HEK293 (cell line): Measurements from ENCODE around the gene SUMF1.

ENCODE experiments used
- CTCF ChIA-PET: fragments of 350-600 bp; formaldehyde crosslinking; extraction: SDS; loops from one replicate; lab custom pipeline; 2021; ENCODE audit warnings: antibody characterized with exemption; lab: Yijun Ruan, JAX
- POLR2A ChIA-PET: fragments of 300-600 bp; formaldehyde crosslinking; extraction: SDS; loops from one replicate; lab custom pipeline; 2020; ENCODE audit warnings: antibody characterized with exemption, inconsistent platforms; lab: Yijun Ruan, JAX
- H3K27ac ChIP-seq: fragments of 200-500 bp; sonication (Bioruptor generic); 2 replicates; pipeline ENCODE4 v1.5.1; 2014; ENCODE audit warnings: low read depth, low read length, control low read depth, inconsistent platforms; ENCODE audit errors: extremely low read depth
- H3K36me3 ChIP-seq, 2 experiments: fragments of 200-500 bp in 1 of 2; sonication (Bioruptor generic) in 1 of 2; 1 replicate in 1 of 2; 2 replicates in 1 of 2; pipeline ENCODE4 v1.5.1; 2014 to 2017; ENCODE audit warnings: inconsistent platforms in 2 of 2, low read length in 2 of 2; ENCODE audit not compliant: control insufficient read depth in 2 of 2, insufficient read depth in 1 of 2
- H3K4me1 ChIP-seq: fragments of 200-500 bp; sonication (Bioruptor generic); 2 replicates; pipeline ENCODE4 v1.5.1; 2014; ENCODE audit warnings: mild to moderate bottlenecking, low read length, inconsistent platforms; ENCODE audit not compliant: control insufficient read depth, insufficient read depth
- H3K4me3 ChIP-seq: 2 replicates; pipeline ENCODE4 v1.5.1; 2011; ENCODE audit warnings: low read depth, mild to moderate bottlenecking, control low read depth, low read length, moderate library complexity
- H3K9me3 ChIP-seq: fragments of 200-500 bp; sonication (Bioruptor generic); 2 replicates; pipeline ENCODE4 v1.5.1; 2014; ENCODE audit warnings: low read depth, low read length, inconsistent platforms; ENCODE audit not compliant: control insufficient read depth, insufficient read depth
- MYNN ChIP-seq: fragments of 450-650 bp; formaldehyde crosslinking; IDR thresholded peaks from 2 replicates; pipeline ENCODE4 v1.5.1; 2016; ENCODE audit warnings: missing biosample characterization, missing genetic modification characterization, borderline replicate concordance
- SCRT2 ChIP-seq: fragments of 450-650 bp; formaldehyde crosslinking; IDR thresholded peaks from 2 replicates; pipeline ENCODE4 v1.5.1; 2016; ENCODE audit warnings: missing biosample characterization, missing genetic modification characterization
- SETDB1 ChIP-seq: IDR thresholded peaks from one replicate; pipeline ENCODE4 v1.6.1; 2017; ENCODE audit warnings: mild to moderate bottlenecking, low read length, moderate library complexity, mixed read lengths; ENCODE audit not compliant: insufficient read length
- ZNF133 ChIP-seq: fragments of 450-650 bp; formaldehyde crosslinking; IDR thresholded peaks from 2 replicates; pipeline ENCODE4 v1.5.1; 2016; ENCODE audit warnings: missing biosample characterization, missing genetic modification characterization
- ZNF146 ChIP-seq: fragments of 450-650 bp; formaldehyde crosslinking; IDR thresholded peaks from 2 replicates; pipeline ENCODE4 v1.5.1; 2016; ENCODE audit warnings: missing biosample characterization, missing genetic modification characterization
- ZNF175 ChIP-seq: fragments of 450-650 bp; formaldehyde crosslinking; IDR thresholded peaks from 2 replicates; pipeline ENCODE4 v1.5.1; 2016; ENCODE audit warnings: missing biosample characterization, missing genetic modification characterization
- ZNF184 ChIP-seq: fragments of 450-650 bp; IDR thresholded peaks from 2 replicates; pipeline ENCODE4 v1.5.1; 2018; ENCODE audit warnings: missing biosample characterization, mild to moderate bottlenecking, missing genetic modification characterization
- ZNF302 ChIP-seq: fragments of 450-650 bp; formaldehyde crosslinking; IDR thresholded peaks from 2 replicates; pipeline ENCODE4 v1.5.1; 2016; ENCODE audit warnings: missing biosample characterization, missing genetic modification characterization, low read depth
- ZNF37A ChIP-seq: fragments of 450-650 bp; IDR thresholded peaks from 2 replicates; pipeline ENCODE4 v1.5.1; 2018; ENCODE audit warnings: missing biosample characterization, missing genetic modification characterization
- ZSCAN16 ChIP-seq: fragments of 450-650 bp; formaldehyde crosslinking; IDR thresholded peaks from 2 replicates; pipeline ENCODE4 v1.5.1; 2016; ENCODE audit warnings: missing biosample characterization, missing genetic modification characterization
- TF ChIP-seq, protein P1 (sequence below): fragments of 450-650 bp; formaldehyde crosslinking; IDR thresholded peaks from 2 replicates; pipeline ENCODE4 v1.5.1; 2016; ENCODE audit warnings: missing biosample characterization, missing genetic modification characterization, borderline replicate concordance
- TF ChIP-seq, protein P2 (sequence below): fragments of 450-650 bp; formaldehyde crosslinking; optimal IDR thresholded peaks from 2 replicates; pipeline ENCODE3; 2016; ENCODE audit warnings: missing biosample characterization, mild to moderate bottlenecking, missing genetic modification characterization
- TF ChIP-seq, protein P3 (sequence below): fragments of 450-650 bp; formaldehyde crosslinking; IDR thresholded peaks from 2 replicates; pipeline ENCODE4 v1.5.1; 2016; ENCODE audit warnings: missing biosample characterization, missing genetic modification characterization
- TF ChIP-seq, protein P4 (sequence below): fragments of 450-650 bp; formaldehyde crosslinking; IDR thresholded peaks from 2 replicates; pipeline ENCODE4 v1.5.1; 2016; ENCODE audit warnings: missing biosample characterization, missing genetic modification characterization
- TF ChIP-seq, protein P5 (sequence below): fragments of 450-650 bp; formaldehyde crosslinking; IDR thresholded peaks from 2 replicates; pipeline ENCODE4 v1.5.1; 2016; ENCODE audit warnings: missing biosample characterization, missing genetic modification characterization
- TF ChIP-seq, protein P6 (sequence below): fragments of 450-650 bp; formaldehyde crosslinking; IDR thresholded peaks from 2 replicates; pipeline ENCODE4 v1.5.0; 2017; ENCODE audit warnings: missing biosample characterization, missing genetic modification characterization, borderline replicate concordance

Gene SUMF1

DNA sequence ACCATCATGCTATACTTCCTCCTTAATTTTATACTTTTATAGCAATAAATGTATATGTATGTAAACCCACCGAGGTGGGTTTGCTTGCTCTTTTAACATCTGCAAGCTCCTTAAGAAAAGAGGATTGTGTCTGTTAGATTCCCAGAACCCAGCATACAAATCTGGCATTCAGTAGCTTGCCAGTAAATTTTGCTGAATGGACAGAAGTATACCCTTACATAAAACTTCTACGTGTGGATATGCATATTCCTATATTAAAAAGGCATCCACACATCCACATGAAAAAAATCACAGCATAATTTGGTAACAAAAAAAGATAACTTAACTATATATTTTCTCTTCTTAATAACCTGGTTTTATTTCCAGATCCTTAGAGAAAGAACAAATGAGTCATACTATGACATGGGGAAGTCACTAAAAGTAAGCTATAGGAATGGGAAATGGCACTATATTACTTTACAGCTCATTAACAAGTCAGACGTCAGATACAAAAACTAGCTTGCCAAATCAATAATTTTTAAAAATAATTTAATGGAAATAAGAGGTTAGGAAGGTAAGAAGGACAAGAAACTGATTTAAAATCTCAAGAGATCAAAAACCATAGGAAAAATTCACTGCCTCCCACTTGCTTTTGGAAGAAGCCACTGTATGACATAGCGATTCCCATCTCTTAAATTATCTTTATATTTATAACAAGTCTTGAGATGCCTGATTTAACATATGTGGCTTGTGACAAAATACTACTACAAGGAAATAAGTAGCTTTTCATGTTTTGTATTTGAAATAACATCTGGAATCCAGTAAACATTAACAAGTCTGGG, 68.7 kb downstream of the SUMF1 start (continued):
- TF ChIP-seq, protein P1, sequence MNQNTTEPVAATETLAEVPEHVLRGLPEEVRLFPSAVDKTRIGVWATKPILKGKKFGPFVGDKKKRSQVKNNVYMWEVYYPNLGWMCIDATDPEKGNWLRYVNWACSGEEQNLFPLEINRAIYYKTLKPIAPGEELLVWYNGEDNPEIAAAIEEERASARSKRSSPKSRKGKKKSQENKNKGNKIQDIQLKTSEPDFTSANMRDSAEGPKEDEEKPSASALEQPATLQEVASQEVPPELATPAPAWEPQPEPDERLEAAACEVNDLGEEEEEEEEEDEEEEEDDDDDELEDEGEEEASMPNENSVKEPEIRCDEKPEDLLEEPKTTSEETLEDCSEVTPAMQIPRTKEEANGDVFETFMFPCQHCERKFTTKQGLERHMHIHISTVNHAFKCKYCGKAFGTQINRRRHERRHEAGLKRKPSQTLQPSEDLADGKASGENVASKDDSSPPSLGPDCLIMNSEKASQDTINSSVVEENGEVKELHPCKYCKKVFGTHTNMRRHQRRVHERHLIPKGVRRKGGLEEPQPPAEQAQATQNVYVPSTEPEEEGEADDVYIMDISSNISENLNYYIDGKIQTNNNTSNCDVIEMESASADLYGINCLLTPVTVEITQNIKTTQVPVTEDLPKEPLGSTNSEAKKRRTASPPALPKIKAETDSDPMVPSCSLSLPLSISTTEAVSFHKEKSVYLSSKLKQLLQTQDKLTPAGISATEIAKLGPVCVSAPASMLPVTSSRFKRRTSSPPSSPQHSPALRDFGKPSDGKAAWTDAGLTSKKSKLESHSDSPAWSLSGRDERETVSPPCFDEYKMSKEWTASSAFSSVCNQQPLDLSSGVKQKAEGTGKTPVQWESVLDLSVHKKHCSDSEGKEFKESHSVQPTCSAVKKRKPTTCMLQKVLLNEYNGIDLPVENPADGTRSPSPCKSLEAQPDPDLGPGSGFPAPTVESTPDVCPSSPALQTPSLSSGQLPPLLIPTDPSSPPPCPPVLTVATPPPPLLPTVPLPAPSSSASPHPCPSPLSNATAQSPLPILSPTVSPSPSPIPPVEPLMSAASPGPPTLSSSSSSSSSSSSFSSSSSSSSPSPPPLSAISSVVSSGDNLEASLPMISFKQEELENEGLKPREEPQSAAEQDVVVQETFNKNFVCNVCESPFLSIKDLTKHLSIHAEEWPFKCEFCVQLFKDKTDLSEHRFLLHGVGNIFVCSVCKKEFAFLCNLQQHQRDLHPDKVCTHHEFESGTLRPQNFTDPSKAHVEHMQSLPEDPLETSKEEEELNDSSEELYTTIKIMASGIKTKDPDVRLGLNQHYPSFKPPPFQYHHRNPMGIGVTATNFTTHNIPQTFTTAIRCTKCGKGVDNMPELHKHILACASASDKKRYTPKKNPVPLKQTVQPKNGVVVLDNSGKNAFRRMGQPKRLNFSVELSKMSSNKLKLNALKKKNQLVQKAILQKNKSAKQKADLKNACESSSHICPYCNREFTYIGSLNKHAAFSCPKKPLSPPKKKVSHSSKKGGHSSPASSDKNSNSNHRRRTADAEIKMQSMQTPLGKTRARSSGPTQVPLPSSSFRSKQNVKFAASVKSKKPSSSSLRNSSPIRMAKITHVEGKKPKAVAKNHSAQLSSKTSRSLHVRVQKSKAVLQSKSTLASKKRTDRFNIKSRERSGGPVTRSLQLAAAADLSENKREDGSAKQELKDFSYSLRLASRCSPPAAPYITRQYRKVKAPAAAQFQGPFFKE: no peak
- TF ChIP-seq, protein P2, sequence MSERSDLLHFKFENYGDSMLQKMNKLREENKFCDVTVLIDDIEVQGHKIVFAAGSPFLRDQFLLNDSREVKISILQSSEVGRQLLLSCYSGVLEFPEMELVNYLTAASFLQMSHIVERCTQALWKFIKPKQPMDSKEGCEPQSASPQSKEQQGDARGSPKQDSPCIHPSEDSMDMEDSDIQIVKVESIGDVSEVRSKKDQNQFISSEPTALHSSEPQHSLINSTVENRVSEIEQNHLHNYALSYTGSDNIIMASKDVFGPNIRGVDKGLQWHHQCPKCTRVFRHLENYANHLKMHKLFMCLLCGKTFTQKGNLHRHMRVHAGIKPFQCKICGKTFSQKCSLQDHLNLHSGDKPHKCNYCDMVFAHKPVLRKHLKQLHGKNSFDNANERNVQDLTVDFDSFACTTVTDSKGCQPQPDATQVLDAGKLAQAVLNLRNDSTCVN (tag by site-specific recombination): no peak

DNA sequence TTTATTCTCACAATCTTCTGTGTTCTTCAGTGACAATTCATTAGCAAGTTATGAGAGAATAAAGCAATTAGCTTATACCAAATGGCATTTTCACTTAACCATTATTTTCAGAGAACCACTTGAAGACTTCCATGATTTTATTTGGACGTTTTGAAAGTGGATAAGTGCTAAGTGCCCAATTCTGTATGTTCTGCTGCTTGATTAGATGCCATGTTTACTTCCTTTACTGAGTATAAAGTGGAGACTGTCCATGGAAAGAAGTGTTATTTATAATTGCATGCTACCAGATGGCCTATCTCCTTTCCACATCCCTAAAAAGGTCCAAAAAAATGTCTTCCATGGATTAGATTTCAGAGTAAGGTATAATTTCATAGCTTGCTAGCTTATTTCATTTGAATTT, 69.6 kb downstream of the SUMF1 start:
- ChIA-PET POLR2A (interaction anchor here (0.6 kb wide), 1 partner anchor 22 kb away, joined by 5 read pairs; no protein-coding TSS in a partner anchor), CTCF (interaction anchor here (0.5 to 1.4 kb wide), 3 partner anchors 12 to 122 kb away, joined by 4 to 5 read pairs (median 5); no protein-coding TSS in a partner anchor)
- Histone ChIP-seq H3K27ac (no peak overlapping the region), H3K4me3 (no peak overlapping the region), H3K36me3 (no peaks in the 10 kb centered on the region), H3K4me1 (no peaks in the 10 kb centered on the region), H3K9me3 (no peaks in the 10 kb centered on the region)
- TF ChIP-seq, protein P3, sequence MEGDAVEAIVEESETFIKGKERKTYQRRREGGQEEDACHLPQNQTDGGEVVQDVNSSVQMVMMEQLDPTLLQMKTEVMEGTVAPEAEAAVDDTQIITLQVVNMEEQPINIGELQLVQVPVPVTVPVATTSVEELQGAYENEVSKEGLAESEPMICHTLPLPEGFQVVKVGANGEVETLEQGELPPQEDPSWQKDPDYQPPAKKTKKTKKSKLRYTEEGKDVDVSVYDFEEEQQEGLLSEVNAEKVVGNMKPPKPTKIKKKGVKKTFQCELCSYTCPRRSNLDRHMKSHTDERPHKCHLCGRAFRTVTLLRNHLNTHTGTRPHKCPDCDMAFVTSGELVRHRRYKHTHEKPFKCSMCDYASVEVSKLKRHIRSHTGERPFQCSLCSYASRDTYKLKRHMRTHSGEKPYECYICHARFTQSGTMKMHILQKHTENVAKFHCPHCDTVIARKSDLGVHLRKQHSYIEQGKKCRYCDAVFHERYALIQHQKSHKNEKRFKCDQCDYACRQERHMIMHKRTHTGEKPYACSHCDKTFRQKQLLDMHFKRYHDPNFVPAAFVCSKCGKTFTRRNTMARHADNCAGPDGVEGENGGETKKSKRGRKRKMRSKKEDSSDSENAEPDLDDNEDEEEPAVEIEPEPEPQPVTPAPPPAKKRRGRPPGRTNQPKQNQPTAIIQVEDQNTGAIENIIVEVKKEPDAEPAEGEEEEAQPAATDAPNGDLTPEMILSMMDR (tag by site-specific recombination): no peak
- TF ChIP-seq ZNF302 (tag by site-specific recombination) (no peak), ZNF133 (tag by site-specific recombination) (no peak), ZNF146 (tag by site-specific recombination) (no peak), SETDB1 (no peak), ZNF37A (tag by site-specific recombination) (no peak), SCRT2 (no peak), ZNF175 (tag by site-specific recombination) (no peak), ZNF184 (no peak), ZSCAN16 (tag by site-specific recombination) (no peak), MYNN (no peak)
- TF ChIP-seq, protein P4, sequence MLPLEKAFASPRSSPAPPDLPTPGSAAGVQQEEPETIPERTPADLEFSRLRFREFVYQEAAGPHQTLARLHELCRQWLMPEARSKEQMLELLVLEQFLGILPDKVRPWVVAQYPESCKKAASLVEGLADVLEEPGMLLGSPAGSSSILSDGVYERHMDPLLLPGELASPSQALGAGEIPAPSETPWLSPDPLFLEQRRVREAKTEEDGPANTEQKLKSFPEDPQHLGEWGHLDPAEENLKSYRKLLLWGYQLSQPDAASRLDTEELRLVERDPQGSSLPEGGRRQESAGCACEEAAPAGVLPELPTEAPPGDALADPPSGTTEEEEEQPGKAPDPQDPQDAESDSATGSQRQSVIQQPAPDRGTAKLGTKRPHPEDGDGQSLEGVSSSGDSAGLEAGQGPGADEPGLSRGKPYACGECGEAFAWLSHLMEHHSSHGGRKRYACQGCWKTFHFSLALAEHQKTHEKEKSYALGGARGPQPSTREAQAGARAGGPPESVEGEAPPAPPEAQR (tag by site-specific recombination): no peak
- TF ChIP-seq, protein P5, sequence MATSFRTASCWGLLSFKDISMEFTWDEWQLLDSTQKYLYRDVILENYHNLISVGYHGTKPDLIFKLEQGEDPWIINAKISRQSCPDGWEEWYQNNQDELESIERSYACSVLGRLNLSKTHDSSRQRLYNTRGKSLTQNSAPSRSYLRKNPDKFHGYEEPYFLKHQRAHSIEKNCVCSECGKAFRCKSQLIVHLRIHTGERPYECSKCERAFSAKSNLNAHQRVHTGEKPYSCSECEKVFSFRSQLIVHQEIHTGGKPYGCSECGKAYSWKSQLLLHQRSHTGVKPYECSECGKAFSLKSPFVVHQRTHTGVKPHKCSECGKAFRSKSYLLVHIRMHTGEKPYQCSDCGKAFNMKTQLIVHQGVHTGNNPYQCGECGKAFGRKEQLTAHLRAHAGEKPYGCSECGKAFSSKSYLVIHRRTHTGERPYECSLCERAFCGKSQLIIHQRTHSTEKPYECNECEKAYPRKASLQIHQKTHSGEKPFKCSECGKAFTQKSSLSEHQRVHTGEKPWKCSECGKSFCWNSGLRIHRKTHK (tag by site-specific recombination): no peak
- TF ChIP-seq, protein P6, sequence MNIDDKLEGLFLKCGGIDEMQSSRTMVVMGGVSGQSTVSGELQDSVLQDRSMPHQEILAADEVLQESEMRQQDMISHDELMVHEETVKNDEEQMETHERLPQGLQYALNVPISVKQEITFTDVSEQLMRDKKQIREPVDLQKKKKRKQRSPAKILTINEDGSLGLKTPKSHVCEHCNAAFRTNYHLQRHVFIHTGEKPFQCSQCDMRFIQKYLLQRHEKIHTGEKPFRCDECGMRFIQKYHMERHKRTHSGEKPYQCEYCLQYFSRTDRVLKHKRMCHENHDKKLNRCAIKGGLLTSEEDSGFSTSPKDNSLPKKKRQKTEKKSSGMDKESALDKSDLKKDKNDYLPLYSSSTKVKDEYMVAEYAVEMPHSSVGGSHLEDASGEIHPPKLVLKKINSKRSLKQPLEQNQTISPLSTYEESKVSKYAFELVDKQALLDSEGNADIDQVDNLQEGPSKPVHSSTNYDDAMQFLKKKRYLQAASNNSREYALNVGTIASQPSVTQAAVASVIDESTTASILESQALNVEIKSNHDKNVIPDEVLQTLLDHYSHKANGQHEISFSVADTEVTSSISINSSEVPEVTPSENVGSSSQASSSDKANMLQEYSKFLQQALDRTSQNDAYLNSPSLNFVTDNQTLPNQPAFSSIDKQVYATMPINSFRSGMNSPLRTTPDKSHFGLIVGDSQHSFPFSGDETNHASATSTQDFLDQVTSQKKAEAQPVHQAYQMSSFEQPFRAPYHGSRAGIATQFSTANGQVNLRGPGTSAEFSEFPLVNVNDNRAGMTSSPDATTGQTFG (tag by site-specific recombination): no peak
